HG02938 (cell line): ENCODE data around the gene FAM217B.

Experiments
- ATAC-seq: cut with Tn5 transposase; IDR thresholded peaks from one replicate; pipeline ENCODE4 v1.9.1; 2021; ENCODE audit warnings: mild to moderate bottlenecking, moderate library complexity; ENCODE audit not compliant: unreplicated experiment

The FAM217B gene

GRCh38 chr20:59940129-59940955, at the start of gene FAM217B, which contains the start of gene PPP1R3D:
TSS of gene FAM217B (plus strand) at chr20:59940389. CDS start at chr20:59943944, 3,555 bp downstream.
TSS of gene PPP1R3D (minus strand) at chr20:59940305. CDS start at chr20:59939931, 374 bp downstream.
- ATAC-seq: peak; percentile 90

- no peak for ATAC-seq
Observed at GRCh38 chr20:59891581-59891980, 48.6 kb upstream of the FAM217B start.

- ATAC-seq: no peak
Observed at GRCh38 chr20:59895908-59896307, 44.3 kb upstream of the FAM217B start.

- no peak for ATAC-seq
Observed at GRCh38 chr20:59902470-59902869, 37.7 kb upstream of the FAM217B start.

GRCh38 chr20:59903621-59904020, 36.6 kb upstream of the FAM217B start:
- ATAC-seq: no peak

- ATAC-seq: no peak
Observed at GRCh38 chr20:59908855-59909254, 31.3 kb upstream of the FAM217B start.

GRCh38 chr20:59911041-59911440, 29.1 kb upstream of the FAM217B start:
- ATAC-seq: no peak

GRCh38 chr20:59912609-59913008, 27.6 kb upstream of the FAM217B start:
- no peak for ATAC-seq

- no peak for ATAC-seq
Observed at GRCh38 chr20:59920944-59921343, 19.2 kb upstream of the FAM217B start.

- no peak for ATAC-seq
Observed at GRCh38 chr20:59923514-59923913, 16.7 kb upstream of the FAM217B start.

- ATAC-seq: no peak
Observed at GRCh38 chr20:59925359-59925758, 14.8 kb upstream of the FAM217B start.

- ATAC-seq: no peak
Observed at GRCh38 chr20:59925899-59926298, 14.3 kb upstream of the FAM217B start.

GRCh38 chr20:59931511-59932312, 8.5 kb upstream of the FAM217B start:
- ATAC-seq: no peak

GRCh38 chr20:59932616-59933295, 7.4 kb upstream of the FAM217B start:
- no peak for ATAC-seq

- peak; percentile 8 for ATAC-seq
Observed at GRCh38 chr20:59933296-59933848, 6.8 kb upstream of the FAM217B start, which contains the start of gene SYCP2. TSS of gene SYCP2 (minus strand) at chr20:59933637. CDS start at chr20:59922413, 11,224 bp downstream.

GRCh38 chr20:59933849-59934585, 6.2 kb upstream of the FAM217B start:
- peak; percentile 62 for ATAC-seq

- ATAC-seq: no peak
Observed at GRCh38 chr20:59935457-59936185, 4.6 kb upstream of the FAM217B start.

GRCh38 chr20:59936409-59936808, 3.8 kb upstream of the FAM217B start:
- ATAC-seq: no peak

- ATAC-seq: no peak
Observed at GRCh38 chr20:59937150-59937549, 3.0 kb upstream of the FAM217B start.
